ENCODE data around the gene PARD3B.

Gene PARD3B

GRCh38 chr2:205473791-205474190, 928.5 kb downstream of the PARD3B start:
- no peak for DNase-seq (ENCODE audit: low read depth)
- TF ChIP-seq CTCF (IDR thresholded peaks at IDR 0.05; ENCODE audit: control insufficient read depth, extremely low read depth, insufficient read depth): no peak

GRCh38 chr2:205474741-205475415, 929.6 kb downstream of the PARD3B start:
- H3K4me3 ChIP-seq (ENCODE audit: low read depth, low read length): no peak overlapping the region
- no peak for TF ChIP-seq CTCF (IDR thresholded peaks at IDR 0.05; ENCODE audit: control insufficient read depth, extremely low read depth, insufficient read depth)
- DNase-seq (ENCODE audit: low read depth): no peak

More at GRCh38 chr2:205473791-205474190, 928.5 kb downstream of the PARD3B start:
- no peak overlapping the region for H3K4me3 ChIP-seq (ENCODE audit: low read depth, low read length)

GRCh38 chr2:205475416-205475768, 930.1 kb downstream of the PARD3B start:
- no peak overlapping the region for H3K4me3 ChIP-seq (ENCODE audit: low read depth, low read length)
- DNase-seq (ENCODE audit: low read depth): no peak
- no peak for TF ChIP-seq CTCF (IDR thresholded peaks at IDR 0.05; ENCODE audit: control insufficient read depth, extremely low read depth, insufficient read depth)

- no peak for DNase-seq (ENCODE audit: low read depth)
- no peak for TF ChIP-seq CTCF (IDR thresholded peaks at IDR 0.05; ENCODE audit: control insufficient read depth, extremely low read depth, insufficient read depth)
- H3K4me3 ChIP-seq (ENCODE audit: low read depth, low read length): no peak overlapping the region
These were observed 931.9 kb downstream of the PARD3B start for GRCh38 chr2:205477016-205477705.

GRCh38 chr2:205481861-205482260, 936.6 kb downstream of the PARD3B start:
- DNase-seq (ENCODE audit: low read depth): no peak
- TF ChIP-seq CTCF (IDR thresholded peaks at IDR 0.05; ENCODE audit: control insufficient read depth, extremely low read depth, insufficient read depth): no peak
- H3K4me3 ChIP-seq (ENCODE audit: low read depth, low read length): no peak overlapping the region

GRCh38 chr2:205482399-205483081, 937.3 kb downstream of the PARD3B start:
- no peak overlapping the region for H3K4me3 ChIP-seq (ENCODE audit: low read depth, low read length)
- TF ChIP-seq CTCF (IDR thresholded peaks at IDR 0.05; ENCODE audit: control insufficient read depth, extremely low read depth, insufficient read depth): no peak
- DNase-seq (ENCODE audit: low read depth): no peak
